GM06990 (cell line): ENCODE data around the gene PGM5.

Experiments
- DNase-seq: peaks from one replicate; pipeline ENCODE4 v3.0.0-alpha.2; 2011; ENCODE audit not compliant: insufficient read length; ENCODE audit errors: extremely low read depth
- H3K27me3 ChIP-seq: replicated peaks from 2 replicates; pipeline ENCODE4 v1.6.0; 2011; ENCODE audit warnings: low read length; ENCODE audit not compliant: control insufficient read depth, insufficient read depth
- H3K36me3 ChIP-seq: 2 replicates; pipeline ENCODE4 v1.5.1; 2011; ENCODE audit warnings: low read length; ENCODE audit not compliant: control insufficient read depth, insufficient read depth
- H3K4me3 ChIP-seq: replicated peaks from 2 replicates; pipeline ENCODE4 v1.5.1; 2011; ENCODE audit warnings: low read depth, mild to moderate bottlenecking, control low read depth, low read length
- TF ChIP-seq, protein P1 (sequence below): IDR thresholded peaks from 2 replicates; pipeline ENCODE4 v1.5.1; 2011; ENCODE audit warnings: low read length, control low read depth, mild to moderate bottlenecking, inconsistent platforms; ENCODE audit not compliant: insufficient read depth, poor library complexity, severe bottlenecking

The PGM5 gene

DNA sequence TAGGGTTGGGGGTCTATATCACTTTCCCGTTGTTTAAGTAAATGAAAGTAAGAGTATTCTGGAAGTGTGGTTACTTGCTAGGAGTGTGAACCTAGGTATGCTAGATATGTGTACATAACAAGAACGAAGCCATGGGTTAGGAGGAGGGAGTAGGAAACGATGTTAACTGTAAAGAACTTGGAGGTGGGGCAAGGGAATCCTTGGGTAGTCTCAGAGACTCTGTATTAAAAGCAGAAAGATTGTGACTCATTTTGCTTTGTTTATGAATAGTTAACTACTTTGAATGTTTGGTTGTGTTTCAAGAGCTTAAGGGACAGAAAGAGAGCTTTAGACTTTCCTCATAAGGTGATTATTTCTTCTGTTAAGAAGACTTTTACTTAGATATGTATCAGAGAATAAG, 124.4 kb downstream of the PGM5 start:
- no peak for DNase-seq
- H3K27me3 ChIP-seq: no peaks in the 10 kb centered on the region
- no peaks in the 10 kb centered on the region for H3K36me3 ChIP-seq
- no peak overlapping the region for H3K4me3 ChIP-seq
- TF ChIP-seq, protein P1, sequence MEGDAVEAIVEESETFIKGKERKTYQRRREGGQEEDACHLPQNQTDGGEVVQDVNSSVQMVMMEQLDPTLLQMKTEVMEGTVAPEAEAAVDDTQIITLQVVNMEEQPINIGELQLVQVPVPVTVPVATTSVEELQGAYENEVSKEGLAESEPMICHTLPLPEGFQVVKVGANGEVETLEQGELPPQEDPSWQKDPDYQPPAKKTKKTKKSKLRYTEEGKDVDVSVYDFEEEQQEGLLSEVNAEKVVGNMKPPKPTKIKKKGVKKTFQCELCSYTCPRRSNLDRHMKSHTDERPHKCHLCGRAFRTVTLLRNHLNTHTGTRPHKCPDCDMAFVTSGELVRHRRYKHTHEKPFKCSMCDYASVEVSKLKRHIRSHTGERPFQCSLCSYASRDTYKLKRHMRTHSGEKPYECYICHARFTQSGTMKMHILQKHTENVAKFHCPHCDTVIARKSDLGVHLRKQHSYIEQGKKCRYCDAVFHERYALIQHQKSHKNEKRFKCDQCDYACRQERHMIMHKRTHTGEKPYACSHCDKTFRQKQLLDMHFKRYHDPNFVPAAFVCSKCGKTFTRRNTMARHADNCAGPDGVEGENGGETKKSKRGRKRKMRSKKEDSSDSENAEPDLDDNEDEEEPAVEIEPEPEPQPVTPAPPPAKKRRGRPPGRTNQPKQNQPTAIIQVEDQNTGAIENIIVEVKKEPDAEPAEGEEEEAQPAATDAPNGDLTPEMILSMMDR: no peak

DNA sequence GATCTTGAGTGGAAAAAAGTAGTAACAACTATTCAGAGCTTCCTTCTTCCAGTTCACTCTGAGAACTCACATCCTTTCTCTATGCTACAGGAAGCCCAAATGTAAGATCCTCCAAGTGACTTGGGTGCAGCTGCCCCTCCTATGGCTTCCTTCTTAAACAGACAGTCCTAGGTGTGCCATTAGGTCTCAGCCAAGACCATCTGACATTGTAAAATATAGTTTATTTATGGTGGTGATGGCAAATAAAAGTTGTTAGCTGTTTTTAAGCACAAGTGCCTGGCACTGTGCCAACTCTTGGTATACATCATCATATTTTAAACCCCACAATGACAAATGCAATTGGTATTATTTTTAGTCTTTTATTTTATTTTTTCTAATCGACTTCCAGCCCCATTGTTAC, 126.1 kb downstream of the PGM5 start:
- TF ChIP-seq, protein P1: no peak
- Histone ChIP-seq H3K27me3 (no peaks in the 10 kb centered on the region), H3K36me3 (no peaks in the 10 kb centered on the region), H3K4me3 (no peak overlapping the region)
- no peak for DNase-seq

DNA sequence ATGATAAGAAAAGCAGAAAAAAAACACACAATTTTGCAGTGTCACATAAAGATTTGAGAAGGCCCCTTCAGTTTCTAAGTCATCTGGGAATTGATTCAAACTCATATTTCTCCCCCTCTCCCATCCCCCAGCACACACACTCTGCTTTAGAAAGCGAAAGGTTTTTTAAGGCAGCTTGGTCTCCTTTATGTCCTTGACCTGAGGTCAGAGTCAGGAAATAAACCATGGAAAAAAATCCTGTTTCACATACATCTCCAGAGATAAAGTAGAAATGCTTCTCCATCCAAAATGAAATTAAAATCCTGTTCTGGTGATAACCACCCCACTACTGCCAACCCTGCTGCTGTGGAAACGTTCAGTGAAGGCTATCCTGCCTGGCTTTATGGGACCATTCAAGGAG, 131.7 kb downstream of the PGM5 start:
- Histone ChIP-seq H3K36me3 (no peaks in the 10 kb centered on the region), H3K4me3 (no peak overlapping the region), H3K27me3 (peaks cover 2% of the 10 kb centered on the region; the same call in 1 of the 2 replicates)
- TF ChIP-seq, protein P1: no peak
- no peak for DNase-seq

DNA sequence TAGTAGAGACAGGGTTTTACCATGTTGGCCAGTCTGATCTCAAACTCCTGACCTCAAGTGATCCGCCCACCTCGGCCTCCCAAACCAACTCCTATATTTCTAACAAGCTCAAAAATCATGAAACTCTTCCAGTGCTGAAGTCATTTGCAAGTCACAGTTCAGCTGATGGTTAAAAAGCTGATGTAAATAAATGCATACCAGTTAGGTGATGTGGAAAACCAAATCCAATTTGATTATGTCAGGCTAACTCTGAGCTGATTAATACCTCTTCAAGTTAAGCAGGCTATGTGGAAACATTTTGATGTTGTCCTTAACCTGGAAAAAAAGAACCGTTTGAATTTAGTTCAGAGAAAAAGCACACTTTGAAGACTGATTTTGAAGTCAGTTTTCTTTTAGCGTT, 133.2 kb downstream of the PGM5 start:
- peaks cover 2% of the 10 kb centered on the region; the same call in 1 of the 2 replicates for H3K27me3 ChIP-seq
- TF ChIP-seq, protein P1: no peak
- H3K36me3 ChIP-seq: no peaks in the 10 kb centered on the region
- DNase-seq: no peak
- H3K4me3 ChIP-seq: no peak overlapping the region

DNA sequence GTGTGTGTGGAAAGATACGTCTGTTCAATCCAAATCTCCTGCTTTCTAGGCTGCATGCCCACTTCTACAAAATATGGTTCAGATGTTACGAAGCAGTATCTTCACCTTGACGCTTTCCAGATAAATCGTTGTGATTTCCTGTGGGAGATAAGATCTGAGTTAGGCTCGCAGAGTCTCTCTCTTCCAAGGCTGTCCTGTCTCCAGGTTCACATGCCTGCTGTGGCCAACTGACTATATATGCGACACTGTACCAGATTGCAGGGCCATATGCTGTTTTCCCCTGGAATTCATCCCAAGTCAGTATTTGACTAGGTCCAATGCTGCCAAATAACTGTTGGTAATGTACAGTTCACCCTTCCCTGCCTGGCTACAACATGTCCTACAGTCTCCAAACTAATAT, 136.4 kb downstream of the PGM5 start:
- peaks cover 2% of the 10 kb centered on the region; the same call in 1 of the 2 replicates for H3K27me3 ChIP-seq
- no peak for DNase-seq
- H3K36me3 ChIP-seq: no peaks in the 10 kb centered on the region
- H3K4me3 ChIP-seq: no peak overlapping the region
- TF ChIP-seq, protein P1: no peak

DNA sequence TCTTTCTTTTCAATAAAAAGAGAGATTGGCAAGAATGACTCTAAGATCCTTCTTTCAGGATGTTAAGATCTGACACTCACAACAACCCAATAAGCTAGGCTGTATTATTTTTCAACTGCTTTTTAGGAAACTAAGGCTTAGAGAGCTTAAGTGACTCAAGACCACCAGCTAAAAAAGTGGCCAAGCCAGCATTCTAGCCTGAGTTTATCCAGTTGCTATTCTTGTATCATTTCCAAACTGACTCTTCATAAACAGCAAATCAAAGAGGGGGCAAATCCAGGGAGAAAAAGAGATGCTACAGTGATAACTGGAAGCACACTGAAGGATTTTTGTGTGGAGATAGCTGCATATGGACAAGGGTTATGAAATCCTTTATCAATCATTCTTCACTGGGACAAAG, 137.1 kb downstream of the PGM5 start:
- Histone ChIP-seq H3K36me3 (no peaks in the 10 kb centered on the region), H3K27me3 (peaks cover 2% of the 10 kb centered on the region; the same call in 1 of the 2 replicates), H3K4me3 (no peak overlapping the region)
- TF ChIP-seq, protein P1: no peak
- no peak for DNase-seq
